DMS53 treated with DMSO at 0.1 percent for 48 hours (cell line): ENCODE data around the gene LHPP.

Source experiments
- DNase-seq: peaks from one replicate; lab custom pipeline; 2025; ENCODE audit not compliant: unreplicated experiment; lab: John Stamatoyannopoulos, UW

The LHPP gene

DNA sequence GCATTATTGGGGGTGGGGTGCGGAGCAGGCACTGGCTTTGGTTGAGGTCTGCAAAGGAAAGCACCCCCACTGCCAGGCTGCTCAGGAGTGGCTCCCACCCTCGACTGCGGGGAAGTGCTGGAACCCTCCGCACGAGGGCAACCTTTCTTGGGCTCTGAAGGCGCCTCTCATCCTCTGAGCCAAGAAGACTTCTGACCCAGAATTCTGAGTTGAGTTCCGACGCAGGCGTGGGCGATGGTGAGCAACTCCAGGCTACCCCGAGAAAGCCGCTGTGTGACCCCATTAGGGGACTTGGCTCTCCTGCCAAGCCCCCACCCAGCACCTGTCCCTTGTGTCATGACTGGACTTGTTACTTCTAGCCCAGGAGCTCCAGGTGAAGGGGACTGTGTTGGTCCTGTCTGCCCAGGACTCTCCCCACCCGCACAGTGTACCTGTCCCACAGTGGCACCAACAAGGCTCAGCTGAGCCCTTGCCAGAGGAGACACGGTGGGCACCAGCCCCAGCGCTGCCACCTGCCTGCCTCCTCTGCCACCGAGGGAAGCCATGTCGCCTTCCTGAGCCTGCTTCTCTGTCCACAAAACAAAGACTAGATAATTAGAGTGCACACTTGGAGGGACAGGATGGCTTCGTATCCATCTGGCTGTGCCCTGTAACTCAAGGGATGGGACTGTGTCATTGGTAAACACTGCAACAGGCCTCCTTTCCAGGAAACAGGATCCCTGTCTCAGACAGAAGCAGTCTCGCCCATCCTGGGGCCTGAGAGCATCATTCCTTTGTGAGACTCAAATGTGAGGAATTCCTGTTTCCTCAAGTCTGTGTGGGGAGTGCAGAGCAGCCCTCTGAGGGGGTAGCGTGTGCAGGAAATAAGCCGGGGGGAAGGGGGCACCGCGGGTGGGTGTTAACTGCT, 128.8 kb downstream of the LHPP start:
- no peak for DNase-seq

DNA sequence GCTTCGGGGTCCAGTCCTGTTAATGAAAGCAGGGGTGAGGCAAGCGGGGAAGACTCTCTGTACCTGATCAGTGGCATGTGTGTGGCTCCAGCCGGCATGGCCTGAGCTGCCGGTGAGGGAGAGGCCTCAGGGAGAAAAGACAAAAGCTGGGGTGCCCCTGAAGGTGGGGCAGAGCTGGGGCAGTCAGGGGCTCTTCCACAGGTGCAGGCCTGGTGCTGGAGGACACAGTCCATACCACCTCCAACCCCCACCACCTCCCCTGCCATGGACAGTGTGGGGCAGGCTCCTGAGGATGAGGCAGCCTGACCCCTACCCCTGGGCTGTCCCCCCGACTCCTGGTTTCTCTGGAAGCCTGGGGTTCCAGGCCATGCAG, 129.5 kb downstream of the LHPP start:
- DNase-seq: no peak

DNA sequence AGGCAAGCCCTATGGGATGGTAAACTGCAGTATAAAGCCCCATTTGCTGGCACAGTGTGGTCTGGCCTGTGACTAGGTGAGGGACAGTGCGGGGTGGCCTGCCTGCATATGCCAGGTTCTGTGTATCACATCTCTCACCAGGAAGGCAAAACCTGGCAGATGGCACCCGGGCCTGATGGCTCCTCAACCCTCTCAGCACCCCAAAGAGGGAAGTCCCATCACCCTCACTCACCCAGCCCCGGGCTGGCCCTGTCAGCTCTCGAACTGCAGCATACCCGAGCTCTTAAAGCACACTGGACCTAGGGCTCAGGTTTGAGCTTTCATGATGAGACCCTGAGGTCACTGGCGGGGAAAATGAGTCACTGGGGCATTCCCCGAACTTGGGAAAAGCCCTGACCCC, 130.5 kb downstream of the LHPP start:
- DNase-seq: no peak

DNA sequence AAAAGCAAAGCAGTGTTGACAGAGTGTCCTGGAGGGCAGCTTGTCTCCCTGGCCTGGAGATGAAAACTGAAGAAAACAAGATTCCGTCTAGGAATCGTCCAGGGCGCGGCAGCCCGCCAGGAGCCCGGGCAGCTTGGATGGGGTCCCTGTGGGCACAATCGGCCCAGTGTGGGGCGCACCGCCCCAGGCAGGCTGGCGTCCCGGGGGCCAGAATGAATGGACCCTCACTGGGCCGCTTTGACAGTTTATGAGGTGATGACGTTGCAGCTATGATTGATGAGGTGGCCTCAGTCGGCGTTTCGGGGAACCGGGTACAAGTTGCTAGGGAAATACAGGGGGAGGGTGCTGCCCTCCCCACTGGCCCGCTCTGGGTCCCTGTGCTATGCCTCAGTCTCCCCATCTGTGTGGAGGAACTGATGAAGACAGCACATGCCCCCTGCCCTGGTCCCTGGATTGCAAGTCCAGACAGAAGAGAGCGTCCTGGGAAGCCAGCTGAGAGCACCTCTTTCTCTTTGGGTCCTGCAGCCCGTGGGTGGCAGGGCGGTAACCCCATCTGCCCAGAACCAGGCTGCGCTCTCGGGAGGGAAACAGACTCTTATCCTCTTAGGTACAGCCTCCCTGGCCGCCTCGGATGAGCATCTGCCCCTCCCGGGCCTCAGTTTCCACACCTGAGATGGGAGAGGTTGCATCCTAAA, 131.3 kb downstream of the LHPP start:
- DNase-seq: no peak

GRCh38 chr10:124593431-124593985, 131.9 kb downstream of the LHPP start:
- no peak for DNase-seq

DNA sequence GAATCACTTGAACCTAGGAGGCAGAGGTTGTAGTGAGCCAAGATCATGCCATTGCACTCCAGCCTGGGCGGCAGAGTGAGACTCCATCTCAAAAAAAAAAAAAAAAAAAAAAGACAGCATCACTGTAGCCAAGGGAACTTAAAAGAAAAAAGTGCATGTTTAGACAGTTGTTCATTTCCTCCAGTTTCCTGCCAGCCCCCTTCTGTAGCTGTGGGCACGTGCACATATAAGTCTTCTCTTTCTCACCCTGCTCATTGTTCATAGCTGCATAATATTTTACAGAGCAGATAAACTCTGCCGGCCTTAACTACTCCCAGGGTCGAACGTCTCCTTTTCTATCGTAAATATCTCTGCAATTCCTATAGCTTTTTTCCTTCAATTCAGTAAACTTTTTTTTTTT, 132.6 kb downstream of the LHPP start:
- no peak for DNase-seq

GRCh38 chr10:124595143-124595883, 133.7 kb downstream of the LHPP start:
- DNase-seq: no peak

- DNase-seq: no peak
These were observed 134.6 kb downstream of the LHPP start for GRCh38 chr10:124596116-124596785.

DNA sequence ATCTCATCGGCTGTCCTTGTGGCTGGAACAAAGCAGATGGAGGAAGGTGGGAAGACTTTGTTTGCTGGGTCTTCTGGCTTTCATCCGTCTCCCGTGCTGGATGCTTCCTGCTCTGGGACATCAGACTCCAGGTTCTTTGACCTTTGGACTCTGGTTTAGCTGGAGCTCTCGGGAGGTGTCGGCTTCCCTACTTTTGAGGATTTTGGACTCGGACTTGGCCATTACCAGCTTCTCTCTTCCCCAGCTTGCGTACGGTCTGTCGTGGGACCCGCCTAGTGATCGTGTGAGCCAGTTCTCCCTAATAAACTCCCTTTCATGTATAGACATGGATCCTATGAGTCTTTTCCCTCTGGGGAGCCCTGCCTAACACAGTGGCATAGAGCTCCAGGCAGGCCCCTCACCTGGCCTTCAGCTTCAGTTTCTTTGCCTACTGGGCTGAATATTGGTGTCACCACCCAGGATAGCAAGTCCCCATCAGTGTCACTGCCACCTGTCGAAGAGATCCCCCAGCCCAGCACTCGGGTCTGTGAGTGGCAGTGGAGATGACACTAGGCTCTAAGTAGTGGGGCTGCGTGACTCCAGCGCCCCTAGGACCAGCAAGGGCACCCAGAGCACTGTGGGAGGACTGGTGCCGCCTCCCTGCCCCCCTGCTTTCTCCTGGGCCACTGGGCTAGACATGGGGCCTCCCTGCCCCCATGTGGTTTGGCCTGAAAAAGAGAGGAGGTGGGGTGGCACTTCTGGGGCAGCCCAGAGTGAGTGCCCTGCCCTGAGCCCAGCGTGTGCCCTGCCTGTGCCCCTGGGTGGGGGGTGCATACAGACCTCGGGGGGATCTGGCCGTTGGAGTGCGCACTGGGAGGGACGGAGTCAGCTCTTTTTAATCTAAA, 135.6 kb downstream of the LHPP start:
- no peak for DNase-seq

DNA sequence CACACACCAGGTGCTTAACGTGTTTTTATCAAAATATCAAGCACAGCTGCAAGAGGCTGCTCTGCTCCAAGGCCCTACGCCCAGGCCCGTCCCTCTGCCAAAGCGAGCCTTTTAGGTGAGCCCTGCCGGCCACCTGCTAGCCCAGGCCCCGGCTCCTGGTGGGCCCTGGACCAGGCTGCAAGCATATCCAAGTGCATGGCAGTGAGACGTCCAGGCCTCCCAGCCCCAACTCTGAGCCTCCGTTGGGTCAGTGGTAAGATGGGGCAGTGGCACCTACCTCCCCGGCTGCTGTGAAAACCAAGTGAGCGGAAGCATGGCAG, 136.2 kb downstream of the LHPP start:
- no peak for DNase-seq

DNA sequence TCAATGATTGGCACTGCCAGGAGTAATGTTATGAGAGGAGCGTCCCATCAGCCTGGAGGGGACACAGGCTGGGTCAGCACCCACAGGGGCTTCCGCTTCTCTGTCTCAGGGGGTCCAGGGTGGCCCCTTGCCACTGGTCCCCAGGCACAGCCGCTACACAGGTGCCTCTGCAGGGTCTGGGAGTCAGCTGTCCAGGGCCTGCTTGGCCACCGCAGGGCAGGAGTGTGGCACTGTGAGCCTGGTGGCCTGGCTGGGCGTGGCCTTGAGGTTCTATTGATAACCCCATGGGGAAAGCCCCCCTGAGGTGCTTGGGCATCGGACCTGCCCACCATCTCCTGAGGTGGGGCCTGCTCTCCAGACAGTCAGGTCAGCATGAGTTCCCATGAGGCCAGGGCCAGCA, 136.6 kb downstream of the LHPP start:
- DNase-seq: no peak

- DNase-seq: no peak
These were observed 137.4 kb downstream of the LHPP start for GRCh38 chr10:124598773-124599587.

- DNase-seq: no peak
These were observed 138.0 kb downstream of the LHPP start for GRCh38 chr10:124599588-124600050.

- no peak for DNase-seq
These were observed 138.6 kb downstream of the LHPP start for GRCh38 chr10:124600051-124600880.

GRCh38 chr10:124601016-124601415, 139.4 kb downstream of the LHPP start:
- DNase-seq: no peak

- no peak for DNase-seq
These were observed 140.0 kb downstream of the LHPP start for GRCh38 chr10:124601431-124602120.

DNA sequence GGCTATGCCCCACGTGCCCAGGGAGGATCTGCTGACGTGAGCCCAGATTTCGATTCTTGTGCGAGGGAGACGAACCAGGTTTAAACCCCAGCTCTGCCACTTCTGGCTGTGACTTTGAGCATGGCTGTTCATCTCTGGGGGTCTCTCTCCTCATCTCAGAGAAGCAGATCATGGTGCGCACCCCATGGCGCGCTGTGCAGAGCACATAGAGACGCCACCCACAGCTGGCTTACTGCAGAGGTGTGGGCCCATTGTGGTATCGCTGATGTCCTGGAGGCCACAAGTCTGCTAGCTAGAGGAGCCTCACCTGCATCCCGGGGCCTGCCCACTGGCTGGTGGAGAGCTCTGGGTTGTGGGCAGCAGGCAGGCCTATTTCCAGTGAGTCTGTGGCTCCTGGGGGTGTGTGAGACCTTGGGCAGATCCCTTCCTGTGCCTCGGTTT, 140.5 kb downstream of the LHPP start:
- no peak for DNase-seq
